ENCODE data around the gene ZBTB43.
"Not testable (repeated sequence)": the region's sequence is repeated elsewhere in the genome, so short reads cannot be mapped to it uniquely, and the experiment has no call there.

ZBTB43 gene, protein sequence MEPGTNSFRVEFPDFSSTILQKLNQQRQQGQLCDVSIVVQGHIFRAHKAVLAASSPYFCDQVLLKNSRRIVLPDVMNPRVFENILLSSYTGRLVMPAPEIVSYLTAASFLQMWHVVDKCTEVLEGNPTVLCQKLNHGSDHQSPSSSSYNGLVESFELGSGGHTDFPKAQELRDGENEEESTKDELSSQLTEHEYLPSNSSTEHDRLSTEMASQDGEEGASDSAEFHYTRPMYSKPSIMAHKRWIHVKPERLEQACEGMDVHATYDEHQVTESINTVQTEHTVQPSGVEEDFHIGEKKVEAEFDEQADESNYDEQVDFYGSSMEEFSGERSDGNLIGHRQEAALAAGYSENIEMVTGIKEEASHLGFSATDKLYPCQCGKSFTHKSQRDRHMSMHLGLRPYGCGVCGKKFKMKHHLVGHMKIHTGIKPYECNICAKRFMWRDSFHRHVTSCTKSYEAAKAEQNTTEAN

DNA sequence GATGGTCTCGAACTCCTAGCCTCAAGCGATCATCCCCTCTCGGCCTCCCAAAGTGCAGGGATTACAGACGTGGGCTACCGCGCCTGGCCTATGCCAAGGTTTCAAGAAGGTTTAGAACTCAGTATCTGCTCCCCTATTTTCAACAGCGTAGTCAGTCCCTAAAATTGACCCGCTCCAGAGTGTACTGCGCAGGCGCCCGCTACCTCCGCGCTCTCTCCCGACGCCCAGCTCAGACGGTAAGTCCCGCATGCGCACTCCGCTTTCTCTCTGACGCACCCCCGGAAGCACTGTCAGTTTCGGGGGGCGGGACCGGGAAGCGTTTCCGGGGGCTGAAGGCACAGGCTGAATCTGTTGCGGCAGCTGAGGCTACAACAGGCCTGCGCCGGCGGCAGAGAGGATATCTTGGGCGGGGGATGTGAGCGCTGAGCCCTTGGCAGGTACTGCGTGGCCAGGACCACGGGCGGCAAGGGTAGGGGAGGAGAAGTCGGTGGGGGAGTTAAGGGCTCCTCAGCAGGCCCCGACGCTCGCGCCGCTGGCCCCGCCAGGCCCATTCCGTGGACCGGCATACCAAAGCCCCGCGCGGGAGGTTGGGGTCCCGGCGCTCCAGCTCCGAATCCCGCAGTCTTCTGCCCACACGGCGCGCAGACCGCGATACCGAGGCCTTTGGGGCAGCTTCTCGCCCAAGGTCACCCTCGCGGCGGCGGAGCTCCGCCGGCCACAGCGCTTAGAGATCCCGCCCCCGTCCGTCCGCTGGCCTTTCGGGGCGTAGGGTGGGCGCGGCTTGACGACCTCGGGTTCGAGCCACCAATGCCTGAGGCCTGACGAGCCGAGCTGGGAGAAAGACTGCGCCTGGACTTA lies at the start of gene ZBTB43:
ZBTB43 (plus strand) TSS at position 345 of the 858 bp plus-strand sequence. CDS start 27,470 bp downstream, outside the sequence.
- peak; percentile 83 to 86 for DNase-seq

- DNase-seq: no peak
Measured at GRCh38 chr9:126755317-126755875, 49.4 kb upstream of the ZBTB43 start.

GRCh38 chr9:126756238-126756637 lies 48.6 kb upstream of the ZBTB43 start:
- no peak for DNase-seq

- no peak for DNase-seq
Measured at GRCh38 chr9:126756876-126757415, 47.9 kb upstream of the ZBTB43 start.

GRCh38 chr9:126758916-126759585 lies 45.8 kb upstream of the ZBTB43 start:
- no peak for DNase-seq

GRCh38 chr9:126761274-126761673 lies 43.6 kb upstream of the ZBTB43 start:
- no peak for DNase-seq

- no peak for DNase-seq
Measured at GRCh38 chr9:126763130-126763764, 41.6 kb upstream of the ZBTB43 start.

DNA sequence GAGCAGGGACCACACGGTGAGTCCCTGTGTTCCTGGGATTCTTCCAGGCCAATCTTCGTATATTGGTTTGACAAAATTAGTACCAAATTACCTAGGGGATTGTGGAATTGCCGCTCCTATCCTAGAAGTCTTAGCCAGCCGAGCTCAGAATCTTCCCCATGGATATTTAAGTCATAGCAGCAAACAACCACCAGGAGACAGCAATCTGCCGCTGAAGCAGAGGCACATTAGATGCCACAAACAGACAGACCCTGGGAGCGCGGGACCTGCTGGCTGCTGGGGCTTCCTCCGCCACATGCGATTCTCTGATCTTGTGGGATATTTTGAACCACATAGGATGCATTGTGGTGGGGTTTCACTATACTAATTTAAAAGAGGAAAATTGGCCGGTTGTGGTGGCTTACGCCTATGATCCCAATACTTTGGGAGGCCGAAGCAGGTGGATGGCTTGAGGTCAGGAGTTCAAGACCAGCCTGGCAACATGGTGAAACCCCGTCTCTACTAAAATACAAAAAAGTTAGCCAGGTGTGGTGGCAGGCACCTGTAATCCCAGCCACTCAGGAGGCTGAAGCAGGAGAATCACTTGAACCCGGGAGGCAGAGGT lies 31.7 kb upstream of the ZBTB43 start:
- DNase-seq: no peak

- no peak for DNase-seq
Measured at GRCh38 chr9:126775926-126776325, 28.9 kb upstream of the ZBTB43 start.

DNA sequence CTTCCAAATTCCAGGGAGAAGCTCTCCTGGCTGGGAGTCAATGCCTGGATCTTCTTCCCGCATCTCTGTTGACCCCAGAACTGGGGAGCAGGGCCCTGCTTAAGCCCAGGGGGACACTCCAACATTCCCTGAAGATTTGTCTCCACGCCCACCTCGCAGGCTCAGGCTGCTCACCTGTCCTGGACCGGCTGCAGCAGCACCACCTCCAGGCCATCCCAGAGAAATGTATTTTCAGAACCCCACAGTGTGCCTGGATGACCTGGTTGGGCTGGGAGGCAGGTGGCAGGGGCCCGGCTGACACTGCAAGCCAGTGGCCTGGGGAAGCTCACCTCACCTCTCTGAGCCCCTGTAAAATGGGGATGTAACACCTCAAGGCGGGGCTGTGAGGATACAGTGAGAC lies 27.1 kb upstream of the ZBTB43 start:
- DNase-seq: no peak

DNA sequence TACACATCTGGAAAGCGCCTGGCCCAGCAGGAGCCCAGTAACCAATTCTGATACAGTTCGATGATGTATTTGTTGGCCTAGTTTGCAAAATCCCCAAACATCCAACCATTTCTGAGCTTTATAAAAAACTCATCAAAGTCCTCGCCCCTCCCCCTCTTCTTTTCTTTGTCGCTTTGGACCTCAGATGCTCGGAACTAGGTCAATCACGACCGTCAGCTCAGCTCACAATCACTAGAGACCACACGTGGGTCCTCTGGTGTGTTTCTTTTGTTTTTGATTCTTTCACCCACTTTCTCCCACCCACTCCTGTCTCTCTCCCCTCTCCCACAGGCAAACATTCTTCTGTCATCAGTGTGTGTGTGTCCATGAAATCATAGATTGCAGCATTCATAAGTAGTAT lies 26.7 kb upstream of the ZBTB43 start:
- no peak for DNase-seq

- not testable (repeated sequence) for DNase-seq
Measured at GRCh38 chr9:126778696-126779095, 26.1 kb upstream of the ZBTB43 start.

DNA sequence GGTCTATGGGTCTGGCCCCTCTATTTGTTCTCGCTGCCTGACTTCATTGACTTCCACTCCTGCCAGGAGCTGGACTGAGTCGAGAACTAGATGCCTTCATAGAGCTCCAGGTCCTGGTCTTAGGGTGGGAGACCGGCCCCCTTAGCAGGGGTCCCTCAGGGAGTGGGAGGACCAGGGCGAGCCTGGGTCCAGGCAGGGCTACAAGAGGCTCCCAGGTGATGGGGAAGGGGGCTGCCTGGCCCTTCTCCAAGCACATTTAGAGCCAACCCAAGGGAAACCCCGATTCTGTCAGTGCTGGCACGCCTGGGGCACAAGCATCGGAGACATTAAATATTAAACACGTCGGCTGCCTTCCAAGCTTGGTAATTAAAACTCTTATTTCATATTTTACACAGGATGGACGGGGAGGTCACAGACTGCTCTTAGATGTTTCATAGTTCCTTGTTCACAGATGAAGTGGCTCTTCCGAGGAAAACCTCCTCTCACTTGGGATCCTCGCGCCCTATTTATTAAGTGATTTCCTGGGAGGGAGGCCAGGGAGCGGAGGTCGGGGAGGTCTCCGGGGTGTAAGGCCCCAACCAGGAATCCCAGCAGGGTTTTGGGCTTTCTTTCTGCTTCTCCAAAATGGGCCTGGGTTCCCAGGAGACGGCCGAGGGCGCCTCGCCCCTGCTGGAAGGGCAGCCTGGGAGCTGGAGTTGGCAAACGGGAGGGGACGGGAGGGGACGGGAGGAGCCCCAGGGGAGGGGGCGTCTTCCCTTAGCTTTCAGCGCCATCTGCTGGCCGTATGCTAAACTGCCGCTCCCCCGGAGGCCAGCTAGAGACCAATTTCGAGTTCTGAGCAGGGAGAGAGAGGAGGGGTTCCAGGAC lies 23.4 kb upstream of the ZBTB43 start:
- DNase-seq: peak; percentile 31 to 38

- no peak for DNase-seq
Measured at GRCh38 chr9:126782053-126782388, 22.8 kb upstream of the ZBTB43 start.

GRCh38 chr9:126783949-126784348 lies 20.9 kb upstream of the ZBTB43 start:
- DNase-seq: no peak

DNA sequence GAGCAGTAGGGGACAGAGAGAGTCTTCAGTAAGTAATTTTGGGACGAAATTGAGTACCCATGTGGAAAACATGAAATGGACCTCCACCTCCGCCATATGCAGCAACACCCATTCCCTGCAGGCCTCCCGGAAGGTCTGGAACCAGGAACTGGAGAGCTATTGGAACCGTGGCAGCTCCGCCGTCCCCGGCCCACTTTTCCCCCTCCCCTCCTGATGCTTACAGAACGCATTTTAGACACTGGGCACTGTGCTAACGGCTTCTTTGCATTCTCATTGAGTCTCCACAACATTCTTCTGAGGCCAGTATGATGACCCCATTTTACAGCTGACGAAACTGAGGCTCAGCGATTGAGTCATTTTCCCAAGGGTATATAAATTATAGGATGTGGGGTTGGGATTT lies 20.4 kb upstream of the ZBTB43 start:
- DNase-seq: no peak

DNA sequence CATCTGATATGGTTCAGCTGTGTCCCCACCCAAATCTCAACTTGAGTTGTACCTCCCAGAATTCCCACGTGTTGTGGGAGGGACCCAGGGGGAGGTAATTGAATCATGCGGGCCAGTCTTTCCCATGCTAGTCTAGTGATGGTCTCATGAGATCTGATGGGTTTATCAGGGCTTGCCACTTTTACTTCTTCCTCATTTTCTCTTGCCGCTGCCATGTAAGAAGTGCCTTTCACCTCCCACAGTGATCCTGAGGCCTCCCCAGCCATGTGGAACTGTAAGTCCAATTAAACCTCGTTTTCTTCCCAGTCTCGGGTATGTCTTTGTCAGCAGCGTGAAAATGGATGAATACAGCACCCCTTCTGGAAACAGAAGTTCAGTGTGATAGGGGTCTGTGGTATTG lies 20.0 kb upstream of the ZBTB43 start:
- DNase-seq: not testable (repeated sequence)

DNA sequence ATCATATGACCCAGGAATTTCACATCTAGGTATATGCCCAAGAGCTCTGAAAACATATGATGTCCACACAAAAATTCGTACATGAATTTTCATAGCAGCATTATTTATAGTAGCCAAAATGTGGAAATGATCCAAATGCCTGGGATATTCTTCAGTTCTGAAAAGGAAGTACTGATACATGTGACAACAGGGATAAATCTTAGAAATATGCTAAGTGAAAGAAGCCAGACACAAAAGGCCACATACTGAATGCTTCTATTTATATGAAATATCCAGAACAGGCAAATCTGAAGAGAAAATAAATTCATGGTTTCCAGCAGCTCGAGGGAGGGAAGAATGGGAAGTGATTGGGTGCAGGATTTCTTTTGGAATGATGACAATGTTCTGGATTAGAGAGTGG lies 16.8 kb upstream of the ZBTB43 start:
- DNase-seq: no peak

DNA sequence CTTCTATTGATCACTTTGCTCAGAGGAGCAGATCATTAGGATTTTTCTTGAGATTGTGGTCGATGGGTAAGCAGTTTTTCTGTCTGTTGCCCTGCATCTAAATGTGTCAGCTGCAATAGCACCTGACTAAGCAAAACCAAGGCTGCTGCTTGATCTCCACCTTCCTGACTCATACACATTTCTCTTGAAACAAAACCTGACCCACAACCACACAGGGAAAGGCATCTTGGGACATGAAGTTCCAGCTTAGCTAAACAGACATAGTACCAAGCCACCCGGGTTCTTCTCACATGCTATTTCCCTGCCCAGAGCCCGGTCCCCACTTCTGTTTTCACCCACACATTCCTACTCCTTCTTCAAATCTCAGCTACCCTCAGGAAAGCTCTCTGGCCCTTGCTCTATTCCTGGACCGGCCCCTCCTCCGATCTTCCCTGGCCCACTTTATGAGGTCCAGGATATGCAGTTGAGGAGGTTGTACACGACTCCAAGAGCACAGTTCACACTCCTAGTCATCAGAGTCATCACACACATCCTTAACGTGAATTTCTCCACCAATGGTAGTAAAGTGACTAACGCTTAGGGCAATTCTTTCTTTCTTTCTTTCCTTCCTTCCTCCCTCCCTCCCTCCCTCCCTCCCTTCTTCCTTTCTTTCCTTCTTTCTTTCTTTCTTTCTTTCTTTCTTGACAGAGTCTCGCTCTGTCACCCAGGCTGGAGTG lies 16.0 kb upstream of the ZBTB43 start:
- no peak for DNase-seq

DNA sequence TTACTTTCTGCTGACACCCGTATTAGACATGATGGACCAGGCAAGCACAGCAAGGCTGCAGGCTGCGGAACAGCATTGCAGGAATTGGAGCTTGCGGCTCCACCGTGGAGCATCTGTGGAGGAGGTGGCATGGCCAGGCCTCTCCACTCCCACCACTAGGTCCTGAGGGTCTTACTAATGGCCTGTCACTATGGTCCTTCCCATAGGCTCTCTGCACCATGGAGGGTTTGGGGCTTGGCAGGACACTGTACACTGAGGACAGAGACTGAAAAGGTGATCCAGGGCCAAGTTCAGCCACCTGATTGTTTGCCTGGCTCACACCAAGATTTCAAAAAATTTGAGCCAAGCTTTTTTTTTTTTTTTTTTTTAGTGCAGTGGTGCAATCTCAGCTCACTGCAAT lies 14.3 kb upstream of the ZBTB43 start:
- DNase-seq: no peak
